Memory B cell (primary cell): ENCODE data around the gene KLKB1.

Source experiments
- ATAC-seq: fragments of 150-1000 bp; cut with Tn5 transposase; 2 replicates; pipeline ENCODE4 v1.10.0; 2021; ENCODE audit warnings: low read depth, mild to moderate bottlenecking, moderate library complexity
- DNase-seq, 2 donors: peaks; one replicate each; pipeline ENCODE4 v3.0.0; 2022; ENCODE audit warnings: low spot score in 2 of 2
- H3K27ac Mint-ChIP-seq: one replicate; pipeline ENCODE4 v1.8.0; 2022; ENCODE audit warnings: mild to moderate bottlenecking, moderate library complexity, mixed read lengths
- H3K27me3 Mint-ChIP-seq: one replicate; pipeline ENCODE4 v1.8.0; 2022; ENCODE audit warnings: mixed read lengths
- H3K36me3 Mint-ChIP-seq: one replicate; pipeline ENCODE4 v1.8.0; 2022; ENCODE audit warnings: mild to moderate bottlenecking, mixed read lengths
- H3K4me1 Mint-ChIP-seq: one replicate; pipeline ENCODE4 v1.8.0; 2022; ENCODE audit warnings: mixed read lengths
- H3K4me3 Mint-ChIP-seq: one replicate; pipeline ENCODE4 v1.8.0; 2022; ENCODE audit warnings: mild to moderate bottlenecking, moderate library complexity, mixed read lengths
- H3K9me3 Mint-ChIP-seq: one replicate; pipeline ENCODE4 v1.8.0; 2022; ENCODE audit warnings: mixed read lengths

Gene KLKB1

GRCh38 chr4:186204103-186204559 lies 23.2 kb upstream of the KLKB1 start:
- Mint-ChIP-seq H3K4me3 (peak overlapping the region; percentile 27), H3K27ac (peak overlapping the region; percentile 5), H3K27me3 (no peaks in the 10 kb centered on the region), H3K4me1 (peaks cover 14% of the 10 kb centered on the region), H3K9me3 (peaks cover 1% of the 10 kb centered on the region), H3K36me3 (peaks cover 10% of the 10 kb centered on the region)
- peak; percentile 29 for ATAC-seq
- DNase-seq: peak in 1 of 2 donors; percentile 88

- peaks cover 14% of the 10 kb centered on the region for H3K36me3 Mint-ChIP-seq
- H3K9me3 Mint-ChIP-seq: peaks cover 1% of the 10 kb centered on the region
- peaks cover 14% of the 10 kb centered on the region for H3K4me1 Mint-ChIP-seq
- no peak for DNase-seq
- H3K27ac Mint-ChIP-seq: peak overlapping the region; percentile 5
- H3K27me3 Mint-ChIP-seq: no peaks in the 10 kb centered on the region
- ATAC-seq: no peak
- peak overlapping the region; percentile 9 for H3K4me3 Mint-ChIP-seq
These were observed 22.6 kb upstream of the KLKB1 start for GRCh38 chr4:186204686-186205085.

- no peaks in the 10 kb centered on the region for H3K27me3 Mint-ChIP-seq
- ATAC-seq: no peak
- H3K4me3 Mint-ChIP-seq: no peak overlapping the region
- peaks cover 14% of the 10 kb centered on the region for H3K36me3 Mint-ChIP-seq
- peaks cover 14% of the 10 kb centered on the region for H3K4me1 Mint-ChIP-seq
- peaks cover 1% of the 10 kb centered on the region for H3K9me3 Mint-ChIP-seq
- DNase-seq: no peak
- H3K27ac Mint-ChIP-seq: no peak overlapping the region
These were observed 22.2 kb upstream of the KLKB1 start for GRCh38 chr4:186205156-186205555.

- H3K27ac Mint-ChIP-seq: no peak overlapping the region
- peaks cover 7% of the 10 kb centered on the region for H3K36me3 Mint-ChIP-seq
- no peak overlapping the region for H3K4me3 Mint-ChIP-seq
- H3K27me3 Mint-ChIP-seq: peaks cover 4% of the 10 kb centered on the region
- H3K9me3 Mint-ChIP-seq: no peaks in the 10 kb centered on the region
- no peaks in the 10 kb centered on the region for H3K4me1 Mint-ChIP-seq
- ATAC-seq (no peak), DNase-seq (no peak)
These were observed 10.8 kb upstream of the KLKB1 start for GRCh38 chr4:186216465-186217024.

GRCh38 chr4:186217733-186218293 lies 9.5 kb upstream of the KLKB1 start:
- H3K27ac Mint-ChIP-seq: no peak overlapping the region
- H3K4me1 Mint-ChIP-seq: no peaks in the 10 kb centered on the region
- peaks cover 4% of the 10 kb centered on the region for H3K27me3 Mint-ChIP-seq
- H3K9me3 Mint-ChIP-seq: no peaks in the 10 kb centered on the region
- ATAC-seq: no peak
- DNase-seq: no peak
- H3K36me3 Mint-ChIP-seq: peaks cover 2% of the 10 kb centered on the region
- no peak overlapping the region for H3K4me3 Mint-ChIP-seq

- Mint-ChIP-seq H3K27me3 (peaks cover 1% of the 10 kb centered on the region), H3K36me3 (peaks cover 21% of the 10 kb centered on the region), H3K4me3 (no peak overlapping the region), H3K9me3 (peaks cover 11% of the 10 kb centered on the region), H3K4me1 (no peaks in the 10 kb centered on the region), H3K27ac (no peak overlapping the region)
- no peak for ATAC-seq
- no peak for DNase-seq
These were observed 5.7 kb upstream of the KLKB1 start for GRCh38 chr4:186221624-186222023.

- no peak for DNase-seq
- no peaks in the 10 kb centered on the region for H3K4me1 Mint-ChIP-seq
- ATAC-seq: no peak
- peaks cover 3% of the 10 kb centered on the region for H3K27me3 Mint-ChIP-seq
- peaks cover 14% of the 10 kb centered on the region for H3K9me3 Mint-ChIP-seq
- no peak overlapping the region for H3K27ac Mint-ChIP-seq
- peaks cover 23% of the 10 kb centered on the region for H3K36me3 Mint-ChIP-seq
- H3K4me3 Mint-ChIP-seq: no peak overlapping the region
These were observed 1.5 kb upstream of the KLKB1 start for GRCh38 chr4:186225848-186226247.

GRCh38 chr4:186226521-186227189 lies 652 bp upstream of the KLKB1 start:
- ATAC-seq: no peak
- Mint-ChIP-seq H3K9me3 (peaks cover 14% of the 10 kb centered on the region), H3K27ac (no peak overlapping the region), H3K27me3 (peaks cover 3% of the 10 kb centered on the region), H3K4me3 (no peak overlapping the region), H3K36me3 (peaks cover 23% of the 10 kb centered on the region), H3K4me1 (no peaks in the 10 kb centered on the region)
- no peak for DNase-seq

GRCh38 chr4:186227744-186228513 lies 622 bp downstream of the KLKB1 start:
- H3K27ac Mint-ChIP-seq: no peak overlapping the region
- peaks cover 3% of the 10 kb centered on the region for H3K27me3 Mint-ChIP-seq
- no peak for DNase-seq
- no peaks in the 10 kb centered on the region for H3K4me1 Mint-ChIP-seq
- H3K9me3 Mint-ChIP-seq: peaks cover 14% of the 10 kb centered on the region
- no peak for ATAC-seq
- no peak overlapping the region for H3K4me3 Mint-ChIP-seq
- peaks cover 25% of the 10 kb centered on the region for H3K36me3 Mint-ChIP-seq

- DNase-seq: no peak
- Mint-ChIP-seq H3K27ac (no peak overlapping the region), H3K4me3 (no peak overlapping the region), H3K4me1 (no peaks in the 10 kb centered on the region), H3K36me3 (peaks cover 19% of the 10 kb centered on the region), H3K9me3 (peaks cover 14% of the 10 kb centered on the region), H3K27me3 (peaks cover 3% of the 10 kb centered on the region)
- ATAC-seq: no peak
These were observed 1.2 kb downstream of the KLKB1 start for GRCh38 chr4:186228514-186228894.

GRCh38 chr4:186234367-186234766 lies 7.1 kb downstream of the KLKB1 start:
- H3K4me1 Mint-ChIP-seq: no peaks in the 10 kb centered on the region
- DNase-seq (no peak), ATAC-seq (no peak)
- H3K36me3 Mint-ChIP-seq: peaks cover 2% of the 10 kb centered on the region
- H3K27me3 Mint-ChIP-seq: no peaks in the 10 kb centered on the region
- no peak overlapping the region for H3K4me3 Mint-ChIP-seq
- H3K9me3 Mint-ChIP-seq: no peaks in the 10 kb centered on the region
- no peak overlapping the region for H3K27ac Mint-ChIP-seq

GRCh38 chr4:186236126-186236525 lies 8.8 kb downstream of the KLKB1 start:
- ATAC-seq: no peak
- no peak overlapping the region for H3K27ac Mint-ChIP-seq
- H3K9me3 Mint-ChIP-seq: no peaks in the 10 kb centered on the region
- DNase-seq: no peak
- H3K36me3 Mint-ChIP-seq: peaks cover 2% of the 10 kb centered on the region
- no peak overlapping the region for H3K4me3 Mint-ChIP-seq
- no peaks in the 10 kb centered on the region for H3K4me1 Mint-ChIP-seq
- H3K27me3 Mint-ChIP-seq: no peaks in the 10 kb centered on the region

GRCh38 chr4:186240452-186240847 lies 13.1 kb downstream of the KLKB1 start:
- ATAC-seq: no peak
- Mint-ChIP-seq H3K4me1 (no peaks in the 10 kb centered on the region), H3K36me3 (no peaks in the 10 kb centered on the region), H3K9me3 (no peaks in the 10 kb centered on the region), H3K27ac (no peak overlapping the region), H3K4me3 (no peak overlapping the region), H3K27me3 (no peaks in the 10 kb centered on the region)
- DNase-seq: no peak

GRCh38 chr4:186240848-186241491 lies 13.7 kb downstream of the KLKB1 start:
- Mint-ChIP-seq H3K4me3 (no peak overlapping the region), H3K4me1 (no peaks in the 10 kb centered on the region), H3K9me3 (peaks cover 3% of the 10 kb centered on the region), H3K27ac (no peak overlapping the region), H3K36me3 (peaks cover 3% of the 10 kb centered on the region), H3K27me3 (peaks cover under 1% of the 10 kb centered on the region)
- ATAC-seq: no peak
- DNase-seq: no peak
